Activated CD4-positive, alpha-beta T cell treated with anti-CD3 and anti-CD28 coated beads, Interleukin-2, amount 10 ng/mL, durations not matched to agents 24 days and 14 days (primary cell): ENCODE results near the gene TEX53. TPM values are rescaled to one million over a fixed set of nuclear protein-coding genes. Genes with fewer than 3 reads are reported as not detected.

Experiments
- DNase-seq: peaks from one replicate; pipeline ENCODE4 v3.0.0; 2022
- H3K27ac Mint-ChIP-seq: one replicate; pipeline ENCODE4 v1.8.0; 2022; ENCODE audit warnings: mild to moderate bottlenecking, mixed read lengths
- H3K27me3 Mint-ChIP-seq: one replicate; pipeline ENCODE4 v1.8.0; 2022; ENCODE audit warnings: mixed read lengths
- H3K36me3 Mint-ChIP-seq: one replicate; pipeline ENCODE4 v1.8.0; 2022; ENCODE audit warnings: low read depth, mild to moderate bottlenecking, mixed read lengths
- H3K4me1 Mint-ChIP-seq: one replicate; pipeline ENCODE4 v1.8.0; 2021; ENCODE audit warnings: mixed read lengths
- H3K4me3 Mint-ChIP-seq: one replicate; pipeline ENCODE4 v1.8.0; 2022; ENCODE audit warnings: mild to moderate bottlenecking, moderate library complexity, mixed read lengths
- H3K9me3 Mint-ChIP-seq: one replicate; pipeline ENCODE4 v1.8.0; 2021; ENCODE audit warnings: mixed read lengths
- intact Hi-C: fragments of 100-400 bp; cut with micrococcal nuclease; formaldehyde crosslinking; loops from one replicate; pipeline ENCODE4 v1.15.1; 2023
- total RNA-seq: library from RNA; stranded (reverse); gene quantifications from 2 replicates; pipeline ENCODE4 v1.2.3, GENCODE V29; 2022

TEX53 gene
- total RNA-seq, 1 donor from 2014 or later = not detected

DNA sequence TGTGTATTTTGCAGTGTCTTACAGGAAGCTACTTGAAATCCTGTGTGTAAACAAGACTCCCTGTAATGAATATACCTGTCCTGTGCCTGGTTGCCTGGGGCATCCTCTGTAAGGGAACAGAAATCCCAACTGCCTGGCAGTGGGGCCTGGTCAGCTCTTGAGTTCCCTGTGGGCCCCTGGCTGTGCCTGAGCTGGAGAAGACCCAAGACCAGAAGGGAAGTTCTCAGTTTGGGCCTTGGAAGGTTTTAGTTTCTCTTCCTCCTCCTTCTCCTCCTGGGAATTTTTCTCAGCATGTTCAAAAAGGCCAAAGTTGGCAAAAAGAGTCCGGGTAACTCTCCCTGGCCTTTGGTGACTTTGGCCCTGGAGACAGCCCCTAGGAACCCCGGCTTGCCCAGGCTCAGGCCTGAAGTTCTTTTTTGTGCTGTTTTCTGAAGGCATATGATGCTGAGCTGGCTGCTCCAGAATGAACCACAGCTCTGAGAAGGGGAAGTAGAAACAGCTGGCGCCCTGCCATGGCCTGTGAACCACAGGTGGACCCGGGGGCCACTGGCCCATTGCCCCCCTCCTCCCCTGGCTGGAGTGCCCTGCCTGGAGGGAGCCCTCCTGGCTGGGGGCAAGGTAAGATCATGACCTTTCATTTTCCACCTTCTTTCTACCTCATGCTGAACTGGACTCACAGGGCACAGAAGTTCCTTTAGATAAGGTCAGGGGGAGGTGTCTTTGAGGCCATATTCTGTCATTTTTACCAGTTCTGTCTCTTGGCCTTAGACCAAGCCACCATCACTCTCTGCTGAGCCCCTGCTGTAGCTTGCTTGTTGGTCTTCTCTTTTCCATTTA, 40.7 kb downstream of the TEX53 start:
- H3K9me3 Mint-ChIP-seq = no peaks in the 10 kb centered on the region
- H3K4me1 Mint-ChIP-seq = peaks cover 54% of the 10 kb centered on the region
- intact Hi-C loops = no loop called here
- H3K36me3 Mint-ChIP-seq = peaks cover 46% of the 10 kb centered on the region
- H3K27ac Mint-ChIP-seq = peak overlapping the region; percentile 91
- DNase-seq = peak; percentile 67
- peak overlapping the region; percentile 70 for H3K4me3 Mint-ChIP-seq
- H3K27me3 Mint-ChIP-seq = no peaks in the 10 kb centered on the region

DNA sequence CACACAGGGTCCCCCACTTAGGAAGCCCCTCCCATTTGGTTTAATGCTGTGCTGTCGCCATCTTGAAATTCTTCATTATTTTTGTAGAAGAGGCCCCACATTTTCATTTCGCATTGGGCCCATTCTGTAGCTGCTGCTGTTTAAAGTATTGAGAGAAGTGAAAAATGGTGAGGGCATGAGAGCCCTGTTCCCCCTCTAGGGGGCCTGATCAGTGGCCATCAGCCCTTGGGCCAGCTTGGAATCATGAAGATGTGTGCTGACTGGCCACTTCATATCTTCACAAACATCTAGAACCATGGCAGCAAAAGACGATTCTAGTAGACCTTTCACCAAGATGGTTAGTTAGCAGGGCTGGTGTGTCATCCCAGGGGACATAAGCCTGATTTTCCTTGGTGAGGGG, 43.2 kb downstream of the TEX53 start:
- H3K27ac Mint-ChIP-seq = peak overlapping the region; percentile 45
- intact Hi-C loops = no loop called here
- H3K4me1 Mint-ChIP-seq = peaks cover 52% of the 10 kb centered on the region
- no peaks in the 10 kb centered on the region for H3K27me3 Mint-ChIP-seq
- peaks cover 33% of the 10 kb centered on the region for H3K36me3 Mint-ChIP-seq
- no peak overlapping the region for H3K4me3 Mint-ChIP-seq
- no peak for DNase-seq
- no peaks in the 10 kb centered on the region for H3K9me3 Mint-ChIP-seq

DNA sequence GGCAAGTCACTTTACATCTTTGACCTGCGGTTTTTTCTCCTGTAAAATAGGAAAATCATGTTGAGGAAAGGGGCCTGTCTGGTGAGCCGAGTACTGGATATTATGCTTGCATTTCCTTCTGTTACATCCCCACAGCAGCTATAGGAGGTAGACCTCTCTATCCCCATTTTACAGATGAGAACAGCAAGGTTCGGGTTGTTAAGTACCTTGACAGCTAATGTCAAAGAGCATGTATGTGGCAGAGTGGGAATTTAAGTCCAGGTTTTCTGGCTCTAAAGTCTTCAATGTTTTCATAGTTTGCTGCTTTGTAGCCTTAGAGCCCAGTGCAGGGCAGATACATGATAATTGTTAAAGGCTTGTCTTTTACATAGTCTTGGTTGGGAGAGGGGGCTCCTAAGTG, 43.7 kb downstream of the TEX53 start:
- Mint-ChIP-seq H3K9me3 (no peaks in the 10 kb centered on the region), H3K27ac (peak overlapping the region; percentile 23), H3K4me1 (peaks cover 51% of the 10 kb centered on the region), H3K36me3 (peaks cover 29% of the 10 kb centered on the region), H3K27me3 (no peaks in the 10 kb centered on the region), H3K4me3 (no peak overlapping the region)
- intact Hi-C loops = no loop called here
- no peak for DNase-seq

DNA sequence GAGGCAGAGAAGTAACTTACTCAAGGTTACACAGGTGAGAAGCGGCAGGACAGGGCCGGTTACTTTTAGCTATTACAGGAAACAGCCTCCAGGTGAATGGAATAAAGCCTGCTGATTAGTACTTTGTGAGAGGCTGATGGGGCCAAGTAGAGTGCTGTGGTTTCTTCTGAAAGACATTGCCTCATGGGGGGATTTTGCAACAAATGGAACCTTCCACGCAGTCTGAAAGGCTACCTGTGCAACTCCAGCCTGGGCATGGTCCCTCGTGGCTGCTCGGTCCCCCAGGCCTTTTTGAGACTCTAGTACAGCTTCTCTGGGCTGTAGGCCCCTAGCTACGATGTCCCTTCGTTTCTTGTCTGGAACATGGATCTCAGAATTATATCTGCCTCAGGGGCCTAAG, 44.5 kb downstream of the TEX53 start:
- H3K9me3 Mint-ChIP-seq = no peaks in the 10 kb centered on the region

DNA sequence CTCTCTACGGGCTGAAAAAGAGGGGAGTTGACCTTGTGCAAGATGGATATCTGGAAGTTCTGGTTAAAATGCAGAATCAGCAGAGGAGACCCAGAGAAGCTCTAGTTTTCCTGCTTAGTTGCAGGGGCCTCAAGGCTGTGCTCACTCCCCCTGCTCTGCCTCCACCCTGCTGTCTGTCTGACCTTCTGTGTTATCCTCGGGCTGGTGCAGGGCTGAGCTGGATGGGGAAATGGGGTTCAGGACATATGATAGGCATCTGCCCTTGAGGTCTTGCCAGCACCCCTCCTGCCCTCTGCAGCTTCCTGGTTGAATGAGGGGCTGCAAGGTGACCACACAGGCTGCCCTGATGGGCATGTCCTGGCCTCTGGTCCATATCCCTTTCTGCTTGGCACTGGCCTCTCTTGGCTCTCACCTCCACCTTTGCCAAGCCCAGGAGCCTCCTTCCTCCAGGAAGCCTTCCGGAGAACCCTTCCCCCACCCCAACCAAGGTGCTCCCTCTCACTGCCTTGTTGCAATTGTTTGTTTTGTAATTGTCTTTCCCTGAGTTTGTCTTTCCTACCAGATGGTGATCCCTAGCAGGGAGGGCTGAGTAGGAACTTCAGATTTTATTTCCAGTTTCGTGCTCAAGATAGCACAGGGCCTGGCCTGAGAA, 45.2 kb downstream of the TEX53 start:
- Mint-ChIP-seq H3K4me3 (peak overlapping the region; percentile 86), H3K36me3 (peaks cover 21% of the 10 kb centered on the region), H3K4me1 (peaks cover 48% of the 10 kb centered on the region), H3K27ac (peak overlapping the region; percentile 89), H3K9me3 (no peaks in the 10 kb centered on the region), H3K27me3 (no peaks in the 10 kb centered on the region)
- DNase-seq = peak; percentile 64
- intact Hi-C loops = no loop called here

More for the DNA sequence above, 44.5 kb downstream of the TEX53 start:
- peak overlapping the region; percentile 89 for H3K27ac Mint-ChIP-seq
- H3K4me1 Mint-ChIP-seq = peaks cover 48% of the 10 kb centered on the region
- intact Hi-C loops = no loop called here
- no peak for DNase-seq
- peak overlapping the region; percentile 86 for H3K4me3 Mint-ChIP-seq
- no peaks in the 10 kb centered on the region for H3K27me3 Mint-ChIP-seq
- H3K36me3 Mint-ChIP-seq = peaks cover 22% of the 10 kb centered on the region

DNA sequence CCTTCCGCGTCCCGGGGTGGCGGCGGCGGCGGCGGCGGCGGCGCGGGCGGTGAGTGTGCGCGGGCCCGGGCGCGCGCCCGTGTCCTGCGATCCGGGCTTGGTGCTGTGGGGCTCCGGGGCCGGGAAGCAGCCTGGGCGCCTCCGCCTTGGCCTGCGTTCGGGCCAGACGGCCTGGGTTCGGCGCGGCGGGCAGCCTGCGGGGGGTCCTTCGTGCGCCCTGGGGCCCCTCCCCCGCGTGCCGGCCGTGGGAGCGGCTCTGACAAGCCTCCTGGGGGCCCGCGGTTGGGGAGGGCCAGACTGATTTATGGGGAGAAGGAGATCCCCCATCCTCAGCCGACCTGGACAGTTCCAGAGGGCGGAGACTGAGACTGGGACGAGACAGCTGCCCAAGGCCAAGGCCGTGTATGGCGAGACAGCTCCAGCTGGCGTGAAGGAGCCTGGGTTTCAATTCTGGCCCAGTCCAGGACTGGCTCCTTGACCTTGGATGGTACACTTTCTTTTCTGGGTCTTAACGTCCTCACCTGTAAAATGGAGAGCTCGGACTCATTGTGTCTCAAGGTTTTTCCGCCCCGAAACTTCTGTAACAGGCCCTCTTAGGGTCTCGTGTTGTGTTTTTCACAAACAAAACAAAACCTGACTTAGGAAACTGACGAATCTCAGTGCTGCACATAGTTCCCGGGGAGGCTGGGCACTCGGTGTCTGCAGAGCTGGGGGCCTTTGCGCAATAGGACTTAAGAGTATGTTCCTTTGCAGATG, 45.9 kb downstream of the TEX53 start:
- intact Hi-C loops = loop anchor here (1.0 to 2.0 kb wide), 3 partner anchors 20 to 41 kb away; partner anchors contain the start of gene ATP6V1G1
- H3K27me3 Mint-ChIP-seq = no peaks in the 10 kb centered on the region
- peak overlapping the region; percentile 89 for H3K27ac Mint-ChIP-seq
- peaks cover 41% of the 10 kb centered on the region for H3K4me1 Mint-ChIP-seq
- DNase-seq = no peak
- H3K36me3 Mint-ChIP-seq = peaks cover 16% of the 10 kb centered on the region
- peak overlapping the region; percentile 86 for H3K4me3 Mint-ChIP-seq
- no peaks in the 10 kb centered on the region for H3K9me3 Mint-ChIP-seq

DNA sequence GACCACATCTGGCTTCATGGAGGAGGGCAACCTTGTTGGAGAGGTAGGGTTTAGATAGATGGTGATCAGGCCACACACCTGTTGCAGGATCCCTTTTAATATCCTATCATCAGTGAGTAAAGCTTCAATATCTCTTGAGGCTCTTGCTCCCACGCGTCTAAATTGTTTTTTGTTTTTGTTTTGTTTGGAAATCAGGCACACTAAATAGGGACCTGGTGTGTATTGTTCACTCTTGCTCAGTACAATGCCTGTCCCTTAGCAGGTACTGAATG, 49.1 kb downstream of the TEX53 start:
- Mint-ChIP-seq H3K27ac (no peak overlapping the region), H3K36me3 (peaks cover 6% of the 10 kb centered on the region), H3K9me3 (no peaks in the 10 kb centered on the region), H3K4me3 (no peak overlapping the region), H3K27me3 (no peaks in the 10 kb centered on the region), H3K4me1 (peaks cover 25% of the 10 kb centered on the region)
- intact Hi-C loops = no loop called here
- DNase-seq = no peak

DNA sequence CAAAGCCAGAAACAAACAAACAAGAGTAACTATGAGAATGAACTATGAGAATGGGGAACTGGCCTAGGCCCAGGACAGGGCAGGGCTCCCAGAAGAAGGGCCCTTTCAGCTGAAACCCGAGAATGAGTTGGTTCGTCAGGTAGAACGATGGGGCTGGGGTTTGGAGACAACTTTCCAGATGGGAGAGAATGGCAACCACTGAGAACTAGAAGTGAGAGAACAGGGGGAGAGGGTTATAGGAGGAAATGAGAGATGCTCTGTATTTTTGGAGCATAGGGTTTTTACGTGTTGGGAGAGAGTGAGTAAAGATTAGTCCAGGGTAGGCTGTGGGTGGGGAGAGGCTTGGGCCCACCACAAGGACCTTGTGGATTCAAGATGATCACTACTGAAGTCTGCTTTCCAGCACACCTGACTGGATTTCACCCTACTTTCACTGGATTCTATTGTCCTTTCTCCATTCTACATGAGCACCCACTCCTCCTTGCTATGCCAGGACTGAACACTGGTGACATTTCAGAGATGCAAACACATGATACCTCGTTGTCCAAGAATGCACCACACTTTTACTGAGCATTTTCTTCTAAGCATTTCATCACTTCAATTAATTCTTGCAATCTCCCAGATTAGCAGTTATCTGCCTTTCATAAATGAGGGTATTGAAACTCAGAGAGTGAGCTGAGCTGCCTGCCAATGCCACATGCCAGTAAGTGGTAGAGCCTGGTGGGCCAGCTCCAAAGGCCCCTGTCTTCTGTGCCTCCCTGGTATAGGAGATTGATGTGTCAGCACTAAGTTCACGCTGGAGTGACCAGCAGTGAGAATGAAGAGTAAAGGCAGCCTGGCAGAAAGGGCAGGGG, 49.7 kb downstream of the TEX53 start:
- H3K27me3 Mint-ChIP-seq = no peaks in the 10 kb centered on the region
- no peaks in the 10 kb centered on the region for H3K9me3 Mint-ChIP-seq
- no peak overlapping the region for H3K27ac Mint-ChIP-seq
- peaks cover 6% of the 10 kb centered on the region for H3K36me3 Mint-ChIP-seq
- H3K4me1 Mint-ChIP-seq = peaks cover 21% of the 10 kb centered on the region
- intact Hi-C loops = no loop called here
- H3K4me3 Mint-ChIP-seq = no peak overlapping the region
- no peak for DNase-seq

DNA sequence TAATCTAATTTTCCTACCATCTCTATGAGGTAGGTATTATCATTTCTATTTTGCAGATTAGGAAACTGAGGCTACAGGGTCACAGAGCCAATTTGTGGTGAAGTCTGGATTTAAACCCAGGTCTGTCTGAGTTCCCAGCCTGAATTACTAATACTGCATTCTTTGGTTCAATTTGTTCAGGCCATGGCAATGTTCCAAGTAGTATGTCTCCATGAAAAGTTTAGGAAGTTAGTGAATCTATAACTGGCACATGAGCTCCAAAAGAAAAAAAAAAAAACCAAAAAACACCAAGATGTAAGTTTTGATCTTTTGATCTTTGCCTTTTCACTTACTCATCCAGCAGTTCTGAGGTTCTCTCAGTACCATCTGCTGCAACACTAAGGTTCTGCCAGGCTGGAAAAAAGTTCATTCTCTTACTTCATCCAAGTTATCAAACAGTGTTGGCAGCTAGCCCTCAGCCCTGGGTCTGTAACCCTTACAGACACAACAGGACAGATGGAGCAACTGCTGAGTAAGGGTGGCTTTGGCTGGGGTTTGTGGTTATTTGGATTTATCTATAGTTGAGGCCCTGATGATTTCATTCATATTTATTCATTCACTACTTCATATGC, 50.9 kb downstream of the TEX53 start:
- no peaks in the 10 kb centered on the region for H3K27me3 Mint-ChIP-seq
- no peaks in the 10 kb centered on the region for H3K9me3 Mint-ChIP-seq
- DNase-seq = no peak
- H3K4me3 Mint-ChIP-seq = no peak overlapping the region
- H3K36me3 Mint-ChIP-seq = peaks cover 15% of the 10 kb centered on the region
- peaks cover 11% of the 10 kb centered on the region for H3K4me1 Mint-ChIP-seq
- H3K27ac Mint-ChIP-seq = no peak overlapping the region
- intact Hi-C loops = no loop called here

Other genes starting within 250 kb of the TEX53 start
- gene WHRN, start 152.3 kb downstream of the TEX53 start, total RNA-seq = 2.0 and 2.1 TPM in 2 replicates
- gene ATP6V1G1, start 70.0 kb downstream of the TEX53 start, total RNA-seq = 46.7 and 47.1 TPM in 2 replicates
- gene TMEM268, start 46.5 kb downstream of the TEX53 start, total RNA-seq = 24.6 and 27.2 TPM in 2 replicates
- gene TEX48, start 24.4 kb upstream of the TEX53 start, total RNA-seq = 0.52 and 0.56 TPM in 2 replicates
- gene TNFSF15, start 148.2 kb upstream of the TEX53 start, total RNA-seq = 1.4 and 1.5 TPM in 2 replicates